Sciatic nerve (tissue), 2 donors: ENCODE results near the gene MAPKAP1. TPM values are rescaled to one million over a fixed set of nuclear protein-coding genes. Genes with fewer than 3 reads are reported as not detected.
"Not testable (repeated sequence)": the region's sequence is repeated elsewhere in the genome, so short reads cannot be mapped to it uniquely, and the experiment has no call there.

ENCODE experiments used
- ATAC-seq: fragments of 200-7000 bp; cut with Tn5 transposase; one replicate; pipeline ENCODE4 v1.9.1; 2020; ENCODE audit warnings: mild to moderate bottlenecking, moderate library complexity
- DNase-seq: peaks from one replicate; pipeline ENCODE4 v3.0.0-alpha.2; 2020; ENCODE audit warnings: low spot score
- intact Hi-C: fragments of 100-400 bp; cut with DNase I; formaldehyde crosslinking; loops from one replicate; pipeline ENCODE4 v1.14.2; 2022
- total RNA-seq: library from RNA; stranded (reverse); fragmentation: NEBNext Ultra II Directional; extraction: Animal tissue kit (Norgen Biotek cat#: 25700); gene quantifications from one replicate; pipeline ENCODE4 v1.2.1, GENCODE V29; 2021
- donor health status: DM: no; HTN: no; CAD: no.
- donor health status: DM: no; HTN: no; CAD: no.

Gene MAPKAP1
- total RNA-seq, 1 donor from 2014 or later, result 54.6 TPM

DNA sequence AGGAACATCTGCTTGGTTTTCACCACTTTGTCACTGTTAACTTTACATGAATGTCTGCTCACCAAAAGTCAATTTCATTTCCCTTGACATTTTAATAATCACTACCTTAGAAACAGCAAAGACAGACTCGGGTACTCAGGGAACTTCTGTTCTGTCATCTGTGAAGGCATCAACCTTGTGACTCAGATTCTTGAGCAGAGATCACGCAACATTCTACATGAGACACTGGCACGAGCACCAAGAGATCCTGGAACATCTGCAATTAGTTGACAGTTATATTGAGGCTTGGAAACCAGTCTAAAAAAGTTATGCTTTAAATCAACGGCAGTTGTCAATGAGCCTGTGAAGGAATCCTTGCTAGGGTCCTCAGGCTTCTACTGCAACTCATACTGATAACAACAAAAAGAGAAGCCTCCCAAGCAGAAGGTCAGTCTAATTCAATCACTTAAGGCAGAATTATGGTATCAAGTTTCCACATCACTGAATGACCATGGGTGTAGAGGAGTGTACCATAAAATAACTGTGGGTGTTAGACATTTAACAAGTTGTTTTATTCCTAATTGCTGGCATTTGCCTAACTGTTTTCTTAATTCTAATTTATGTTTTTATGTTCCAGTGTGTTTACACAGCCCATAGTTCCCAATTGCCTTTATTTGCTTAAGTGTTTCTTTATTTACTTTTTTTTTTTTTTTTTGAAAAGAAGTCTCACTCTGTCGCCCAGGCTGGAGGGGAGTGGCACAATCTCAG, 36.8 kb upstream of the MAPKAP1 start:
- DNase-seq, result no peak
- intact Hi-C loops, result no loop called here
- ATAC-seq, result no peak

DNA sequence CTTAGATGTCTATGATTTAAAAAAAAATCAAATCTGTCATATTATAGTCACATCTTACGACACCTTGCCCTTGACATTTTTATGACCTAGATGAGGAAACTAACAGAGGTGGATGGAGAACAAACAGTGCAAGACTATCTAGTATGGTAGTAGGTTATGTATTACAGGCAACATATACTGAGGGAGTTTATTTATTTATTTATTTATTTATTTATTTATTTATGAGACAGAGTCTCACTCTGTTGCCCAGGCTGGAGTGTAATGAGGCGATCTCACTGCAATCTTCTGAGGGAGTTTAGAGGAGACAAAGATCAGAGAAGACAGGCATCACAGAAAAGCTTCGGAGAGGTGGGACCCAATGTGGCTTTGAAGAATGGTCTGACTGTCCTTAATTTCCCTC, 35.6 kb upstream of the MAPKAP1 start:
- intact Hi-C loops, result no loop called here
- no peak for DNase-seq
- ATAC-seq, result no peak

- intact Hi-C loops, result no loop called here
- DNase-seq, result no peak
- ATAC-seq, result no peak
Measured at GRCh38 chr9:125739436-125739835, 32.4 kb upstream of the MAPKAP1 start.

DNA sequence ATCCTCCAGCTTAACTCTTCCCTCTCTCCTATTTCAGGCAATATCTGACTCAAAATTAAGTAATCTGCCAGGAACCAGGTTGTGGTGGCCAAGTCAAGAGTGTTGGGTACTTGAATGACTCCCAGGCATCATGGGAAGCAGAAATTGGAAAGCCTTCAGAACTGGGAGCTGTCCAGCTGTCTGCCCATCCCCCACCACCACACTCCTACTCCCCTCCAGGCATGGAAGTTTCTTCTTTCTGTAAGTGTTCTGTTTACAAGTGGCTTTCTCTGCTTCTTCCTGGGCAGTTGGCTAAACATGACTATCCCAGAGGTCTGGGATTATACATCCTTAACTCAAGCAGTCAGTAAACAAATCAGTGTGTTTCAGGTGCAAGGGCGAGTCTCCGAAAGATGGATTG, 25.6 kb upstream of the MAPKAP1 start:
- intact Hi-C loops, result no loop called here
- no peak for DNase-seq
- ATAC-seq, result no peak

- intact Hi-C loops, result no loop called here
- DNase-seq, result no peak
- ATAC-seq, result no peak
Measured at GRCh38 chr9:125730168-125730567, 23.2 kb upstream of the MAPKAP1 start.

DNA sequence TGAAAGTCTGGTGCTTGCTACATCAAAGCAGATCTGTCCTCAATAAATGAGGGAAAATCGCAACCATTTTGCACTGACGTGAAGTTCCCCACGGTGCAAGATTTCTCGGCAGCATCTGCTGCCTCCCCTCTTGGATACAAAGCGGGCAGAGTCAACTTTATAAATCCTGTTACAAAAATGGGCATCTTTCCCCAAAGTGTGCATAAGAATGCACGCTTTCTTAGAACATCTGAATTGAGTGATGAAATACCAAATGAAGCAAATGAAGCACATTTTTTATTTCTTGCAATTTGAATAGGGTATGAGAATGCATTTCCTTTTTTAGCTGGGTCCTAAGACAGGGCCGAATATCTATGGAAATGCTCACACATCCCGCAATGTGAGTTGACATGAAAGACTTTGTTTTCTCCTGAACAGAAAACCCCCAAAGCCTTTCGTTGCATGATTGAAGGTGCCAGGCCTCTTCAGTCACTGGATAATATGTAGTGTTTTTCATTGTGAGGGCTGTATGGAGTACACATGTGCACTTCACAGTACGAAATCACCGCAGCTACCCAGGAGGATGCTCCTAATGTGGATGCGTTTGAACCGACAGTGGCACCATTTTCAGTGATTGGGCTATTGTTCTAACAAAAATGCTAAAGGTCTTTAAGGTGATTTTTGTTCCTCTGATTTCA, 19.6 kb upstream of the MAPKAP1 start:
- ATAC-seq (no peak), DNase-seq (no peak)
- intact Hi-C loops, result no loop called here

GRCh38 chr9:125707472-125707804, 430 bp upstream of the MAPKAP1 start:
- ATAC-seq (no peak), DNase-seq (no peak)
- intact Hi-C loops, result no loop called here

GRCh38 chr9:125705893-125706292, 1.1 kb downstream of the MAPKAP1 start:
- intact Hi-C loops, result no loop called here
- ATAC-seq (no peak), DNase-seq (no peak)

DNA sequence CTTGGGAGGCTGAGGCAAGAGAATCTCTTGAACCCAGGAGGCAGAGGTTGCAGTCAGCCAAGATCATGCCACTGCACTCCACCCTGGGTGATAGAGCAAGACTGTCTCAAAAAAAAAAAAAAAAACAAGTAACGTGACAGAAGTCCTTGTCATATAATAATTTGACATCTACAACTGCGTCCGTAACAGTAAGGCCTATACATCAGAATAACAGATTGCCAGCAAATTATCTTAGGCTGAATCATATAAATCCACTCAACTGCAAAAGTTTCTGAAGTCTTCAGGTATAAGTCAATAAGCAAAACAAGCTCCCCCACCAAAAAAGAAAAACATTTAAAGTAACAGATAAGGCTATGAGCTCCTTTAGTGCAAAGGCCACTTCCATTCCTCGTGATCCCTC, 3.3 kb downstream of the MAPKAP1 start:
- ATAC-seq (no peak), DNase-seq (no peak)
- intact Hi-C loops, result no loop called here

- DNase-seq (no peak), ATAC-seq (no peak)
- intact Hi-C loops, result no loop called here
Measured at GRCh38 chr9:125701351-125701750, 5.7 kb downstream of the MAPKAP1 start.

DNA sequence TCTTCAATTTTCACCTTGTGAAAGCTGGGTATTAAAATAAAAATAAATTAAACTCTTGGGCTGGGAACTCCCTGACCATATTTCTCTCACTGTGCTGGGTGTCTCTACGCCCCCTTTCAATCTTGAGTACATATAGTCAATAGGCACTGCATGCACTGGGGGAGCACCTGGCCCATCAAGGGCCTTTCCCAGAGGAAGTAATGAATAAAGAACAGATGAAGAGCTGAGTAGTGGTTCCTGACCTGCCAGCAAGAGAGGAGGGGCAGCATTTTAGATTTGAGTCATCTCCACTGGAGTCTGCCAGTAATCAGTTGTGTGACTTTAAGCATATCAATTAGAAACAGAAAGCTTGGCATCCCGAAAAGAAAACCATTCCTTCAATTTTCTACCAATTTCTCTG, 6.2 kb downstream of the MAPKAP1 start:
- intact Hi-C loops, result no loop called here
- DNase-seq (no peak), ATAC-seq (no peak)

GRCh38 chr9:125699870-125700269, 7.1 kb downstream of the MAPKAP1 start:
- DNase-seq, result no peak
- ATAC-seq, result no peak
- intact Hi-C loops, result no loop called here

DNA sequence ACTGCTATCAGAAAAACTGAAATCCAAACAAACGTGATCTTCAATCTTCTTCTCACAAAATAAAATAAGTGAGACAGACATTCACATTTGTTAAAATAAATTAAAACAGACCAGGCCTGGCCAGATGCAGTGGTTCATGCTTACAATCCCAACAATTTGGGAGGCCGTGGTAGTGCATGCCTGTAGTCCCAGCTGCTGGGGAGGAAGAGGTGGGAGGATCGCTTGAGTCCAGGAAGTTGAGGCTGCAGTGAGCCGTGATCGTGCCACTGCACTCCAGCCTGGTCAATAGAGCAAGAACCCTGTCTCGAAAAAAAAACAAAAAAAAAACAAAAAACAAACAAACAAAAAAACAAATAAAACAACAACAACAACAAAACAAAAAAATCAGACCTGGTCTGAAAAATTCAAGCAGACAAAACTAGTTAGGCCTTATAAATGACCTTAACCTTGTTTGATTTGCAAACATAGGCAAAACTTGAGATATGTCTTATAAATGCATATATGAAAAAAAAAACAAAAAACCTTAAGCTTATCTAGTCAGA, 10.8 kb downstream of the MAPKAP1 start:
- no peak for DNase-seq
- ATAC-seq, result no peak
- intact Hi-C loops, result no loop called here

DNA sequence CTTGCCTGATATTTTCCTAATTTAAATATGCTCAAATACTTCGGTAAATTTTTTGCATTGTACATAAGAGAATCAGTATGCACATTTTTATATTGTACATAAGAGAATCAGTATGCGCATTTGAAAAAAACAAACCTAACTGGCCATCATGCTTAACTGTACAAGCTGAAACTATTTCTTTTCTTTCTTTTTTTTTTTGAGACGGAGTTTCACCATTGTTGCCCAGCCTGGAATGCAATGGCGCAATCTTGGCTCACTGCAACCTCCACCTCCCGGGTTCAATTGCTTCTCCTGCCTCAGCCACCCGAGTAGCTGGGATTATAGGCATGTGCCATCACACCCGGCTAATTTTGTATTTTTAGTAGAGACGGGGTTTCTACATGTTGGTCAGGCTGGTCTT, 11.5 kb downstream of the MAPKAP1 start:
- intact Hi-C loops, ATAC-seq, DNase-seq: not testable (repeated sequence)

- intact Hi-C loops, result no loop called here
- no peak for ATAC-seq
Measured at GRCh38 chr9:125694478-125694877, 12.5 kb downstream of the MAPKAP1 start.

GRCh38 chr9:125693492-125693891, 13.5 kb downstream of the MAPKAP1 start:
- intact Hi-C loops, DNase-seq, ATAC-seq: not testable (repeated sequence)

More at GRCh38 chr9:125694478-125694877, 12.5 kb downstream of the MAPKAP1 start:
- no peak for DNase-seq

DNA sequence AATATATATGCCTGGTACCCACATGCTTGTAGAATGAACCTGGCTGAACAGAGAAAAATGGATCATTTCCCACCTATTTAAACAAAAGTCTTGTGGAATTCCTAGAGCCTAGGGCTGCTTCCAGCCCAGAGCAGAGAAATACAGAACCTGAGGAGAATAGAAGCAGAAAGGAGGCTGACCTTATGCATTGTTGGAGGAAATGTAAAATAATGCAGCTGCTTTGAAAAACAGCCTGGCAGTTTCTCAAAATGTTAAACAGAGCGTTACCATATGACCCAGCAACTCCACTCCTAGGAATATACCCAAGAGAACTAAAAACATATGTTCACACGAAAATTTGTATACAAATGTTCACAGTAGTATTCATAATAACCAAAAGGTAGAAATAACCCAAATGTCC, 15.1 kb downstream of the MAPKAP1 start:
- intact Hi-C loops, result no loop called here
- no peak for ATAC-seq
- DNase-seq, result no peak

GRCh38 chr9:125690679-125691078, 16.3 kb downstream of the MAPKAP1 start:
- ATAC-seq (no peak), DNase-seq (no peak)
- intact Hi-C loops, result no loop called here

DNA sequence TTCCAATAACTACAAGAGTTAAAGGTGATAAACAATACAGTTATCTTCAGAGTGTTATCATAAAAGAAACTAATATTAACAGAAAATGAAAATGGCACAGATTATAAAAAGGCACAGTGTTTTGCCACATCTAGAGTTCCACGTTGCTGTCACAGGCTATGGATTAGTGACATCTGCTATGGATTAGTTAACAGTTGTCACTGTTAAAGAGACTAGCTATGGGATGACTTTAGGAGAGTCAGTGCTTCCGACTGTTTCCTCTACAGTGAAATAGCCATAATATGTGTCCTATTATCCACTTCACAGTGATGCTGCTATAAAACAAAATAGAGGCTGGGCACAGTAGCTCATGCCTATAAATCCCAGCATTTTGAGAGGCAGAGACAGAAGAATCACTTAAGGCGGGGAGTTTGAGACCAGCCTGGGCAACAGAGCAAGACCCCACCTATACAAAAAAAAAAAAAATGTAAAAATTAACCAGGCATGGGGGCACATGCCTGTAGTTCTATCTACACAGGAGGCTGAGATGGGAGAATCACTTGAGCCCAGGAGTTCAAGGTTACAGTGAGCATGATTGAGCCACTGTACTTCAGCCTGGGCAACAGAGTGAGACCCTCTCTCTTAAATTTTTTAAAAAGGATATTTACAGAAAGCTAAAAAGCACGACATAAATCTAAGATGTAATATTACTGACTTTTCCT, 19.7 kb downstream of the MAPKAP1 start:
- no peak for ATAC-seq
- DNase-seq, result no peak
- intact Hi-C loops, result no loop called here

- DNase-seq (no peak), ATAC-seq (no peak)
- intact Hi-C loops, result no loop called here
Measured at GRCh38 chr9:125685167-125685566, 21.8 kb downstream of the MAPKAP1 start.
